Loucy (cell line): ENCODE data around the gene MT1E.
"Not testable (repeated sequence)": the region's sequence is repeated elsewhere in the genome, so short reads cannot be mapped to it uniquely, and the experiment has no call there.

Source experiments
- EZH2phosphoT487 ChIP-seq: fragments of 200-600 bp; IDR thresholded peaks from 2 replicates; pipeline ENCODE4 v1.6.1; 2018; ENCODE audit warnings: antibody characterized with exemption, mild to moderate bottlenecking, moderate library complexity, borderline replicate concordance
- TF ChIP-seq, protein P1 (sequence below): fragments of 200-600 bp; sonication (generic); conservative IDR thresholded peaks from 2 replicates; pipeline ENCODE4 v1.5.1; 2014; ENCODE audit warnings: mild to moderate bottlenecking, antibody characterized with exemption, low read length

DNA sequence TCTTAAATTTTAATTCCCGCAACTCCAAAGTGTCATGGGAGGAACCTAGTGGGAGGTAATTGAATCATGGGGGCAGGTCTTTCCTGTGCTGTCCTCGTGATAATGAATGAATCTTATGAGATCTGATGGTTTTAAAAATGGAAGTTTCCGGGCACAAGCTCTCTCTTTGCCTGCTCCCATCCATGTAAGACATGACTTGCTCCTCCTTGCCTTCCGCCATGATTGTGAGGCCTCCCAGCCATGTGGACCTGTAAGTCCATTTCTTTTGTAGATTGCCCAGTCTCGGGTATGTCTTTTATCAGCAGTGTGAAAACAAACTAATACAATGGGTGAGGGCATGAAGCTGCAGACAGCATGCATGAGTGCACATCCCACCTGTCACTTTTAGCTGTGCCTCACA is 2.4 kb upstream of the MT1E start:
- TF ChIP-seq, protein P1, sequence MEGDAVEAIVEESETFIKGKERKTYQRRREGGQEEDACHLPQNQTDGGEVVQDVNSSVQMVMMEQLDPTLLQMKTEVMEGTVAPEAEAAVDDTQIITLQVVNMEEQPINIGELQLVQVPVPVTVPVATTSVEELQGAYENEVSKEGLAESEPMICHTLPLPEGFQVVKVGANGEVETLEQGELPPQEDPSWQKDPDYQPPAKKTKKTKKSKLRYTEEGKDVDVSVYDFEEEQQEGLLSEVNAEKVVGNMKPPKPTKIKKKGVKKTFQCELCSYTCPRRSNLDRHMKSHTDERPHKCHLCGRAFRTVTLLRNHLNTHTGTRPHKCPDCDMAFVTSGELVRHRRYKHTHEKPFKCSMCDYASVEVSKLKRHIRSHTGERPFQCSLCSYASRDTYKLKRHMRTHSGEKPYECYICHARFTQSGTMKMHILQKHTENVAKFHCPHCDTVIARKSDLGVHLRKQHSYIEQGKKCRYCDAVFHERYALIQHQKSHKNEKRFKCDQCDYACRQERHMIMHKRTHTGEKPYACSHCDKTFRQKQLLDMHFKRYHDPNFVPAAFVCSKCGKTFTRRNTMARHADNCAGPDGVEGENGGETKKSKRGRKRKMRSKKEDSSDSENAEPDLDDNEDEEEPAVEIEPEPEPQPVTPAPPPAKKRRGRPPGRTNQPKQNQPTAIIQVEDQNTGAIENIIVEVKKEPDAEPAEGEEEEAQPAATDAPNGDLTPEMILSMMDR, result not testable (repeated sequence)
- TF ChIP-seq EZH2phosphoT487, result not testable (repeated sequence)
